HepG2 (cell line): ENCODE results near the gene FAHD1. TPM values are rescaled to one million over a fixed set of nuclear protein-coding genes. Genes with fewer than 3 reads are reported as not detected.
A peak's percentile ranks its signal among the peaks of the same experiment; 100 is the strongest.

Experiments used
- ATAC-seq: fragments of 200-7000 bp; cut with Tn5 transposase; 3 replicates; pipeline ENCODE4 v1.9.1; 2020; ENCODE audit warnings: mild to moderate bottlenecking, moderate library complexity
- BruUV-seq: library from RNA; stranded (reverse); fragments of 400-500 nt; replicated peaks from 2 replicates; lab custom pipeline; 2021; lab: Mats Ljungman, UMichigan
- CTCF ChIA-PET: fragments of 300-600 bp; formaldehyde crosslinking; extraction: SDS; loops from one replicate; lab custom pipeline; 2021; ENCODE audit warnings: low total read pairs, inconsistent platforms, low intra/inter-chr PET ratio; lab: Yijun Ruan, JAX
- POLR2A ChIA-PET: fragments of 350-600 bp; sonication (Branson Sonifier 250); formaldehyde crosslinking; loops from one replicate; lab custom pipeline; 2020; ENCODE audit warnings: antibody characterized with exemption, inconsistent platforms; lab: Yijun Ruan, JAX
- DNase-seq: peaks from one replicate; pipeline ENCODE4 v3.0.0-alpha.2; 2015; ENCODE audit warnings: low spot score
- FAIRE-seq: peaks from 3 replicates; lab custom pipeline; 2011; peaks lifted over from hg19 to GRCh38; lab: Jason Lieb, UNC
- H2AFZ ChIP-seq: one replicate; pipeline ENCODE4 v1.6.1; 2011; ENCODE audit warnings: low read length, inconsistent platforms
- H3K27ac ChIP-seq: fragments of 300-600 bp; 3 replicates; pipeline ENCODE4 v1.8.0; 2011; ENCODE audit warnings: mixed run types, mild to moderate bottlenecking, mixed read lengths, low read length, inconsistent platforms; ENCODE audit not compliant: insufficient read depth; ENCODE audit errors: extremely low read length
- H3K27me3 ChIP-seq, 2 experiments: fragments of 200-600 bp in 1 of 2; 2 replicates in 1 of 2; 3 replicates in 1 of 2; pipeline versions ENCODE4 v1.6.0 to v1.8.0; 2011; ENCODE audit warnings: low read length in 2 of 2, mild to moderate bottlenecking in 2 of 2, moderate library complexity in 2 of 2, inconsistent platforms in 1 of 2; ENCODE audit not compliant: insufficient read depth in 2 of 2, control insufficient read depth in 1 of 2
- H3K36me3 ChIP-seq, 2 experiments: fragments of 200-600 bp in 1 of 2; replicated peaks in 1 of 2; 2 replicates in 1 of 2; 3 replicates in 1 of 2; pipeline versions ENCODE4 v1.5.1 to v1.8.0; 2011; ENCODE audit warnings: low read length in 2 of 2, inconsistent platforms in 1 of 2; ENCODE audit not compliant: insufficient read depth in 2 of 2, control insufficient read depth in 1 of 2
- H3K4me1 ChIP-seq: 2 replicates; pipeline ENCODE4 v1.5.1; 2012; ENCODE audit warnings: low read length, inconsistent platforms; ENCODE audit not compliant: insufficient read depth
- H3K4me2 ChIP-seq: 2 replicates; pipeline ENCODE4 v1.6.0; 2011; ENCODE audit warnings: low read depth, low read length, inconsistent platforms
- H3K4me3 ChIP-seq, 3 experiments: fragments of 200-600 bp in 1 of 3; sonication (generic), shearing (Covaris generic) in 1 of 3; replicated peaks in 1 of 3; 2 replicates each; pipeline ENCODE4 v1.5.1; 2011 to 2016; ENCODE audit warnings: low read length in 3 of 3, inconsistent platforms in 2 of 3, low read depth in 2 of 3, mild to moderate bottlenecking in 2 of 3, control low read depth in 1 of 3, mixed read lengths in 1 of 3; ENCODE audit not compliant: insufficient read depth in 1 of 3
- H3K79me2 ChIP-seq: one replicate; pipeline ENCODE4 v1.6.1; 2011; ENCODE audit warnings: low read length, inconsistent platforms; ENCODE audit not compliant: insufficient read depth
- H3K9ac ChIP-seq: 2 replicates; pipeline ENCODE4 v1.6.0; 2011; ENCODE audit warnings: mild to moderate bottlenecking, low read depth, low read length, inconsistent platforms; ENCODE audit not compliant: insufficient read depth
- H3K9me3 ChIP-seq: 2 replicates; pipeline ENCODE4 v1.5.1; 2012; ENCODE audit warnings: mild to moderate bottlenecking, low read length
- H4K20me1 ChIP-seq: 2 replicates; pipeline ENCODE4 v1.6.0; 2011; ENCODE audit warnings: inconsistent platforms, mild to moderate bottlenecking, low read length, moderate library complexity; ENCODE audit not compliant: insufficient read depth
- HDAC1 ChIP-seq: sonication (generic); formaldehyde crosslinking; IDR thresholded peaks from 2 replicates; pipeline ENCODE4 v1.5.1; 2020; ENCODE audit warnings: mild to moderate bottlenecking, missing genetic modification reagents
- IRF2 ChIP-seq: IDR thresholded peaks from 2 replicates; pipeline ENCODE4 v1.6.1; 2018; ENCODE audit warnings: missing genetic modification reagents, missing compliant biosample characterization
- KLF16 ChIP-seq, 2 experiments: sonication (generic) in 1 of 2; formaldehyde crosslinking in 1 of 2; IDR thresholded peaks; 2 replicates each; pipeline versions ENCODE4 v1.6.1 to v1.8.0; 2016 to 2023; ENCODE audit warnings: missing genetic modification reagents in 2 of 2, missing compliant biosample characterization in 1 of 2
- KMT2A ChIP-seq: sonication (generic); formaldehyde crosslinking; IDR thresholded peaks from 2 replicates; pipeline ENCODE4 v1.4.0; 2020; ENCODE audit warnings: missing genetic modification reagents
- MXD1 ChIP-seq: sonication (generic); formaldehyde crosslinking; IDR thresholded peaks from 2 replicates; pipeline ENCODE4 v1.4.0; 2020; ENCODE audit warnings: mild to moderate bottlenecking, missing genetic modification reagents
- SMAD1 ChIP-seq: sonication (generic); formaldehyde crosslinking; IDR thresholded peaks from 2 replicates; pipeline ENCODE4 v1.4.0; 2020; ENCODE audit warnings: missing genetic modification reagents, low read depth, mild to moderate bottlenecking, borderline replicate concordance
- TBX2 ChIP-seq: sonication (generic); formaldehyde crosslinking; IDR thresholded peaks from 2 replicates; pipeline ENCODE4 v1.5.0; 2020; ENCODE audit warnings: missing genetic modification reagents, mild to moderate bottlenecking, borderline replicate concordance
- TFAP4 ChIP-seq: sonication (generic); IDR thresholded peaks from 2 replicates; pipeline ENCODE4 v1.6.1; 2016; ENCODE audit warnings: low read depth, borderline replicate concordance
- XRCC5 ChIP-seq: fragments of 200-400 bp; formaldehyde crosslinking; optimal IDR thresholded peaks from 2 replicates; pipeline ENCODE3; 2017; ENCODE audit warnings: mild to moderate bottlenecking, low read length
- ZBTB38 ChIP-seq: sonication (generic); formaldehyde crosslinking; IDR thresholded peaks from 2 replicates; pipeline ENCODE4 v1.5.1; 2020; ENCODE audit warnings: mild to moderate bottlenecking, missing genetic modification reagents
- ZFAT ChIP-seq: sonication (generic); formaldehyde crosslinking; conservative IDR thresholded peaks from 2 replicates; pipeline ENCODE4 v1.8.1; 2023; ENCODE audit warnings: missing genetic modification reagents, inconsistent platforms
- ZNF441 ChIP-seq: sonication (generic); formaldehyde crosslinking; IDR thresholded peaks from 2 replicates; pipeline ENCODE4 v1.7.0; 2021; ENCODE audit warnings: missing genetic modification reagents, borderline replicate concordance
- ZNF780A ChIP-seq: sonication (generic); formaldehyde crosslinking; IDR thresholded peaks from 2 replicates; pipeline ENCODE4 v1.8.0; 2022; ENCODE audit warnings: mild to moderate bottlenecking, missing genetic modification reagents, moderate library complexity
- WGBS: methylation state at CpG from one replicate; pipeline ENCODE4 v1.1.6; 2017; ENCODE audit warnings: low lambda C conversion rate; 5-methylcytosine and 5-hydroxymethylcytosine counted together
- in situ Hi-C: cut with HindIII; loops from 2 replicates; pipeline ENCODE4 v1.10.0; 2017; ENCODE audit warnings: low pct_unique_long_range_greater_than_20kb; ENCODE audit not compliant: extremely low pct_ligation_motif_present
- intact Hi-C: fragments of 100-400 bp; cut with micrococcal nuclease; formaldehyde crosslinking; loops from one replicate; pipeline ENCODE4 v1.10.0; 2022; ENCODE audit not compliant: unreplicated experiment
- polyA plus RNA-seq, 8 experiments: library from polyadenylated mRNA; depleted of rRNA in 3 of 8; stranded (reverse) in 7 of 8; unstranded in 1 of 8; fragments of >200 nt; fragmentation: Illumina TruSeq in 4 of 8; extraction: Trizol in 4 of 8; gene quantifications; 2 replicates each; pipeline versions ENCODE4 v1.2.1 to v1.2.3, GENCODE V29; 2011 to 2016; ENCODE audit warnings: low read depth in 4 of 8, missing spikeins in 1 of 8, mixed read lengths in 1 of 8; ENCODE audit not compliant: insufficient read depth in 1 of 8
- total RNA-seq, 5 experiments: library from RNA; depleted of rRNA; stranded (reverse); fragments of >200 nt; fragmentation: Illumina TruSeq; extraction: Trizol; gene quantifications; 2 replicates each; pipeline ENCODE4 v1.2.3, GENCODE V29; 2016; ENCODE audit warnings: low read depth in 1 of 5
- TF ChIP-seq, protein P1 (sequence below): sonication (generic); formaldehyde crosslinking; IDR thresholded peaks from 2 replicates; pipeline ENCODE4 v1.4.0; 2020; ENCODE audit warnings: missing genetic modification reagents, borderline replicate concordance
- TF ChIP-seq, protein P2 (sequence below): sonication (generic); formaldehyde crosslinking; conservative IDR thresholded peaks from 2 replicates; pipeline ENCODE4 v1.8.0; 2022; ENCODE audit warnings: mild to moderate bottlenecking, moderate library complexity, missing genetic modification reagents
- TF ChIP-seq, protein P3 (sequence below): sonication (generic); formaldehyde crosslinking; IDR thresholded peaks from 2 replicates; pipeline ENCODE4 v1.4.0; 2020; ENCODE audit warnings: missing genetic modification reagents, mild to moderate bottlenecking, borderline replicate concordance

FAHD1 gene
- total and polyA plus RNA-seq, 2 of the 13 experiments (the other 11 are each of a cell fraction or from before 2014, with no cell fraction given) = 39.0 to 45.3 TPM

DNA sequence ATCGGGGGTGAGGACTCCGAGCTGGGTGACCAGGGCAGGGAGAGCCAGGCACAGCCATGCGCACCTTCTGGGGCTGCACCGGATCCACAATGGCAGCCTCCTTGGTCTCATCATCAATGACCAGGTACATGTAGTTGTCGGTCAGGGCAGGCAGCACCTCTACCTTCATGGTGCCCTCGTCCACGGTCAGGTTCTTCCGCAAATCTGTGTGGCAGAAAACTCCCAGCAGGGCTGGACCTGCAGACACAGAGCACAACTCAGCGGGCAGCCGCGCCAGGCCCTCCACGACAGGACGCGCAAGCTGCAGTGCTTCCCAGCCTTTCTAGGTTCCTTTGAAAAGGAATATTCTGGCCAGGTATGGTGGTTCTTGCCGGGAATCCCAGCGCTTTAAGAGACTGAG lies 4.2 kb upstream of the FAHD1 start (continued):
- TF ChIP-seq ZFAT (CRISPR knock-in tag) = no peak

DNA sequence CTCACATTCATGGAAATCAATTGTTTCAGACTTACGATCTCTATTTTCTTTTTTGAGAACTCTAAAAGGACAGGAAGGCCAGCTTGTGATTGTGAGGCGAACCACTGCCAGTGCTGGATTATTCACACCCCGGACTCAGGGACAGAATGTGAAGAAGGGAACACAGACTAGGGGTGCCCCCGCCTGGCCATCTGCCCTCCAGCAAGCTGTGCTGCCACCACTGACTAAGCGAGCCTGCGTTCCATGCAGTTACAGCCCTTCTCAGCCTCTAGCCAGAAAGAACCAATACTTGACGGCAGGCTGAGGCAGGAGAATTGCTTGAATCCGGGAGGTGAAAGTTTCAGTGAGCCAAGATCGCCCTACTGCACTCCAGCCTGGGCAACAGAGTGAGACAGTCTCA lies 3.2 kb upstream of the FAHD1 start:
- ChIA-PET CTCF (interaction anchor here (1.4 to 1.6 kb wide), 2 partner anchors 11 to 50 kb away, joined by 9 to 11 read pairs; partner anchors contain the start of genes EME2 and MRPS34), POLR2A (interaction anchor here (0.7 to 2.5 kb wide), 8 partner anchors 9 to 117 kb away, joined by 3 to 12 read pairs (median 6); partner anchors contain the start of genes EME2, MRPS34, NUBP2 and SPSB3)
- ATAC-seq (peak; percentile 62), DNase-seq (peak; percentile 75), FAIRE-seq (peak; percentile 80)
- intact Hi-C loops (no loop called here), in situ Hi-C loops (loop anchor here (5.0 kb wide), 1 partner anchor 42 kb away; the partner anchor contains the start of genes NUBP2 and SPSB3)
- peaks cover under 1% of the 10 kb centered on the region; the same call in 1 of the 2 replicates for H4K20me1 ChIP-seq
- peaks cover 36% of the 10 kb centered on the region for H3K79me2 ChIP-seq
- peaks cover 11 to 30% of the 10 kb centered on the region in 2 experiments; a peak in 4 of 5 replicates for H3K36me3 ChIP-seq
- H3K27ac ChIP-seq = peak overlapping the region; percentile 73
- H3K27me3 ChIP-seq = no peaks in the 10 kb centered on the region; a peak in 1 of 5 replicates
- peak overlapping the region; percentile 29 for H3K9ac ChIP-seq
- peak overlapping the region in 1 of 3 experiments; percentile 24; a peak in 1 of 6 replicates for H3K4me3 ChIP-seq
- WGBS = 29% methylated on average over 8 of the region's 9 CpGs
- peak overlapping the region; percentile 81 for H3K4me2 ChIP-seq
- no peak overlapping the region for H2AFZ ChIP-seq
- peaks cover 24% of the 10 kb centered on the region for H3K4me1 ChIP-seq
- H3K9me3 ChIP-seq = no peaks in the 10 kb centered on the region
- no TSS peak for BruUV-seq
- TF ChIP-seq ZNF441 (0 out of 2 replicates have a peak, but pooled peaks have one; percentile 42), XRCC5 (peak; percentile 77), MXD1 (CRISPR knock-in tag) (no peak), IRF2 (CRISPR knock-in tag) (0 out of 2 replicates have a peak, but pooled peaks have one; percentile 32), HDAC1 (CRISPR knock-in tag) (peak; percentile 61; the same call in 1 of the 2 replicates), TBX2 (peak; percentile 41; the same call in 1 of the 2 replicates), ZNF780A (CRISPR knock-in tag) (no peak), ZBTB38 (CRISPR knock-in tag) (peak; percentile 31; the same call in 1 of the 2 replicates), KMT2A (CRISPR knock-in tag) (peak; percentile 65; the same call in 1 of the 2 replicates), SMAD1 (no peak), TFAP4 (no peak), KLF16 (CRISPR knock-in tag; IDR thresholded peaks at IDR 0.05) (peak in 1 of 2 experiments; percentile 50; a peak in 1 of 4 replicates)
- TF ChIP-seq, protein P1, sequence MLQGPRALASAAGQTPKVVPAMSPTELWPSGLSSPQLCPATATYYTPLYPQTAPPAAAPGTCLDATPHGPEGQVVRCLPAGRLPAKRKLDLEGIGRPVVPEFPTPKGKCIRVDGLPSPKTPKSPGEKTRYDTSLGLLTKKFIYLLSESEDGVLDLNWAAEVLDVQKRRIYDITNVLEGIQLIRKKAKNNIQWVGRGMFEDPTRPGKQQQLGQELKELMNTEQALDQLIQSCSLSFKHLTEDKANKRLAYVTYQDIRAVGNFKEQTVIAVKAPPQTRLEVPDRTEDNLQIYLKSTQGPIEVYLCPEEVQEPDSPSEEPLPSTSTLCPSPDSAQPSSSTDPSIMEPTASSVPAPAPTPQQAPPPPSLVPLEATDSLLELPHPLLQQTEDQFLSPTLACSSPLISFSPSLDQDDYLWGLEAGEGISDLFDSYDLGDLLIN (CRISPR knock-in tag) = no peak
- TF ChIP-seq, protein P2, sequence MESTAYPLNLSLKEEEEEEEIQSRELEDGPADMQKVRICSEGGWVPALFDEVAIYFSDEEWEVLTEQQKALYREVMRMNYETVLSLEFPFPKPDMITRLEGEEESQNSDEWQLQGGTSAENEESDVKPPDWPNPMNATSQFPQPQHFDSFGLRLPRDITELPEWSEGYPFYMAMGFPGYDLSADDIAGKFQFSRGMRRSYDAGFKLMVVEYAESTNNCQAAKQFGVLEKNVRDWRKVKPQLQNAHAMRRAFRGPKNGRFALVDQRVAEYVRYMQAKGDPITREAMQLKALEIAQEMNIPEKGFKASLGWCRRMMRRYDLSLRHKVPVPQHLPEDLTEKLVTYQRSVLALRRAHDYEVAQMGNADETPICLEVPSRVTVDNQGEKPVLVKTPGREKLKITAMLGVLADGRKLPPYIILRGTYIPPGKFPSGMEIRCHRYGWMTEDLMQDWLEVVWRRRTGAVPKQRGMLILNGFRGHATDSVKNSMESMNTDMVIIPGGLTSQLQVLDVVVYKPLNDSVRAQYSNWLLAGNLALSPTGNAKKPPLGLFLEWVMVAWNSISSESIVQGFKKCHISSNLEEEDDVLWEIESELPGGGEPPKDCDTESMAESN (CRISPR knock-in tag) = 0 out of 2 replicates have a peak, but pooled peaks have one; percentile 22
- TF ChIP-seq, protein P3, sequence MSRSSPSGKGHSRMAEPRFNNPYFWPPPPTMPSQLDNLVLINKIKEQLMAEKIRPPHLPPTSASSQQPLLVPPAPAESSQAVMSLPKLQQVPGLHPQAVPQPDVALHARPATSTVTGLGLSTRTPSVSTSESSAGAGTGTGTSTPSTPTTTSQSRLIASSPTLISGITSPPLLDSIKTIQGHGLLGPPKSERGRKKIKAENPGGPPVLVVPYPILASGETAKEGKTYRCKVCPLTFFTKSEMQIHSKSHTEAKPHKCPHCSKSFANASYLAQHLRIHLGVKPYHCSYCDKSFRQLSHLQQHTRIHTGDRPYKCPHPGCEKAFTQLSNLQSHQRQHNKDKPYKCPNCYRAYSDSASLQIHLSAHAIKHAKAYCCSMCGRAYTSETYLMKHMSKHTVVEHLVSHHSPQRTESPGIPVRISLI (CRISPR knock-in tag) = 0 out of 2 replicates have a peak, but pooled peaks have one; percentile 14
